ENCODE data around the gene OSBPL2. TPM values are rescaled to one million over a fixed set of nuclear protein-coding genes. Genes with fewer than 3 reads are reported as not detected.

OSBPL2 gene
- total RNA-seq, 2 experiments from 2014 or later: 52.8 to 54.4 TPM

DNA sequence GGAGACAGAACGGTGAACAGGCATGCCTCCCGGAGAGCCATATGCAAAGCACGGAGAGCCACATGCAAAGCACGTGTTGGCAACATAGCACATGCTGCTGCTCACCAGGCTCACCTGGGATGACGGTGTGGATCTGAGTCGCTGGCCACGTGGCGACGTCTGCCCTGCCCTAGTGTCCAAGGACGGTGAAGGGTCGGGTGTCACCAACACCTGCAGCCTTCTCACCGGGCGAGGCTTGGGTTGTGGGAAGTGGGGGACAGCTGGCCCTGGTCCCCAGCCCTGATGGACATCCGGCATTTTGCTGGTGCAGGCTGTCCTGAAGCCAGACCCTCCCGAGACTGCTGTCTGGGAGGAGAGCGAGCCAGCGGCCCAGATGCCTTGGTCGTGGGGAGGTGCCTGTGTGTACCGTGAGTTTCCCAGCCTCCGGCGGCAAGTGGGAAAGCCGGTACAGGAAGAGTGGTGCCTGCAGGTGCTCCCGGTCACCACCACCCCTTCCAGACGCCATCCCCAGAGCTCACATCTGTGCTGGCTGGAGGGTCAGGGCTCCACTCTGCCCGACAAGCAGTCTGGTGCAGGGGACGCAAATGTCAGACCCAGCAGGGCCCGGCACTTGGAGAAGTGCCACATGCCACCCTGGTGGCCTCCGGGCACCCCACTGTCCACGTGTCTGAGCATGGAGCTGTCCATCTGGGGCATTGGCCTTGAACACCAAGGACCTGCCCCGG is 58.6 kb downstream of the OSBPL2 start:
- ChIA-PET CTCF (interaction anchor here (1.8 kb wide), 1 partner anchor 86 kb away, joined by 5 read pairs; no protein-coding TSS in a partner anchor), POLR2A (no interaction called here)
- intact Hi-C loops (cut with DNase I, micrococcal nuclease): no loop called here
- no peaks in the 10 kb centered on the region for H3K27me3 ChIP-seq (ENCODE audit: control insufficient read depth in 1 of 2, insufficient read depth in 2 of 2, low read length in 2 of 2)
- DNase-seq: peak in 1 of 14 experiments; percentile 24
- H3K4me1 Mint-ChIP-seq (ENCODE audit: low read depth): peaks cover 3% of the 10 kb centered on the region
- no peak overlapping the region for H3K27ac ChIP-seq (ENCODE audit: low read depth in 1 of 2, low read length in 2 of 2)
- no peaks in the 10 kb centered on the region for H3K27me3 Mint-ChIP-seq
- H3K4me1 ChIP-seq (ENCODE audit: insufficient read depth, low read length): peaks cover 13% of the 10 kb centered on the region
- no peaks in the 10 kb centered on the region for H3K9me3 Mint-ChIP-seq
- TF ChIP-seq, protein P1, sequence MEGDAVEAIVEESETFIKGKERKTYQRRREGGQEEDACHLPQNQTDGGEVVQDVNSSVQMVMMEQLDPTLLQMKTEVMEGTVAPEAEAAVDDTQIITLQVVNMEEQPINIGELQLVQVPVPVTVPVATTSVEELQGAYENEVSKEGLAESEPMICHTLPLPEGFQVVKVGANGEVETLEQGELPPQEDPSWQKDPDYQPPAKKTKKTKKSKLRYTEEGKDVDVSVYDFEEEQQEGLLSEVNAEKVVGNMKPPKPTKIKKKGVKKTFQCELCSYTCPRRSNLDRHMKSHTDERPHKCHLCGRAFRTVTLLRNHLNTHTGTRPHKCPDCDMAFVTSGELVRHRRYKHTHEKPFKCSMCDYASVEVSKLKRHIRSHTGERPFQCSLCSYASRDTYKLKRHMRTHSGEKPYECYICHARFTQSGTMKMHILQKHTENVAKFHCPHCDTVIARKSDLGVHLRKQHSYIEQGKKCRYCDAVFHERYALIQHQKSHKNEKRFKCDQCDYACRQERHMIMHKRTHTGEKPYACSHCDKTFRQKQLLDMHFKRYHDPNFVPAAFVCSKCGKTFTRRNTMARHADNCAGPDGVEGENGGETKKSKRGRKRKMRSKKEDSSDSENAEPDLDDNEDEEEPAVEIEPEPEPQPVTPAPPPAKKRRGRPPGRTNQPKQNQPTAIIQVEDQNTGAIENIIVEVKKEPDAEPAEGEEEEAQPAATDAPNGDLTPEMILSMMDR (IDR thresholded peaks at IDR 0.05): no peak
- no peak overlapping the region for H3K4me3 Mint-ChIP-seq
- H3K4me3 ChIP-seq (ENCODE audit: low read length): no peak overlapping the region
- H3K36me3 ChIP-seq (ENCODE audit: insufficient read depth, low read length): peaks cover 23% of the 10 kb centered on the region
- no peak for ATAC-seq (ENCODE audit: poor library complexity)
- H3K27ac Mint-ChIP-seq: no peak overlapping the region
- no peaks in the 10 kb centered on the region for H3K9me3 ChIP-seq (ENCODE audit: control insufficient read depth in 1 of 2, insufficient read depth in 1 of 2, low read length in 2 of 2)
- H3K36me3 Mint-ChIP-seq (ENCODE audit: low read depth): peaks cover 32% of the 10 kb centered on the region

DNA sequence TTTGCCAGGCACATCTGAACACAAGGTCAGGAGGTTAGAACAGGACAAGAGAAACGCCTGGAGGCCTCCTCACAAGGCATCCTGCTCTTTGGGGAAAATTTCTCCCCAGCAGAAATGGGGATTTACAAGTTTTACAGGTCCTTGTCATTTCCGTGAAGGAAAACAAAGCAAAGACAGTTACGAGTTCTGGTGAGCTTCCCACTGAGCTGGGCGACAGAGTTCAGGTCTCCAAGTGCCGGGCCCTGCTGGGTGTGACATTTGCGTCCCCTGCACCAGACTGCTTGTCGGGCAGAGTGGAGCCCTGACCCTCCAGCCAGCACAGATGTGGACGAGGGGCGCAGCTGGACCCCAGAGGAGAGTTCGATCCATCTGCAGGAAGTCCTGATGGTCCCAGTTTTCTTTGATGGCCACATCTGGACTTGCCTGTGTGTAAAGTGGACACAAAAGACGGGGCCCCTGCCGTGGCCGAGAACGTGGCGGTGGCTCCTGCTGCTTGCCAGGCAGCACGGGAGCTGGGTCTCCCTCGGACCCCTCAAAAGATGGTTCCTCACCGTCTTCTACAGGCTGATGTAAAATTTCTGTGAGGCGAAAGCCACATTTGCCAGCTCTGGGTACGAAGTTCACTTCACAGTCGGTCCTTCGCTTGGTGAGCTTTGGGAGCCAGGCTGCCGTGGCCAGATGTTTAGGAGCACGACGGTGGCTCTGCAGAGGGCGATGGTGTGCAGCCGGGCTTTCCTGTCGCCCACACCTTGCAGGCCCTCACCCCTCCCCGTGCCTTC is 59.3 kb downstream of the OSBPL2 start:
- intact Hi-C loops (cut with DNase I, micrococcal nuclease): no loop called here
- ChIA-PET POLR2A (no interaction called here), CTCF (interaction anchor here (1.8 kb wide), 1 partner anchor 85 kb away, joined by 5 read pairs; no protein-coding TSS in a partner anchor)
- H3K9me3 Mint-ChIP-seq: no peaks in the 10 kb centered on the region
- H3K27me3 Mint-ChIP-seq: no peaks in the 10 kb centered on the region
- no peak overlapping the region for H3K27ac Mint-ChIP-seq
- H3K27me3 ChIP-seq (ENCODE audit: control insufficient read depth in 1 of 2, insufficient read depth in 2 of 2, low read length in 2 of 2): no peaks in the 10 kb centered on the region
- H3K4me1 Mint-ChIP-seq (ENCODE audit: low read depth): peaks cover 6% of the 10 kb centered on the region
- H3K36me3 Mint-ChIP-seq (ENCODE audit: low read depth): peaks cover 30% of the 10 kb centered on the region
- no peak overlapping the region for H3K4me3 Mint-ChIP-seq
- H3K4me3 ChIP-seq (ENCODE audit: low read length): no peak overlapping the region
- H3K9me3 ChIP-seq (ENCODE audit: control insufficient read depth in 1 of 2, insufficient read depth in 1 of 2, low read length in 2 of 2): no peaks in the 10 kb centered on the region
- H3K27ac ChIP-seq (ENCODE audit: low read depth in 1 of 2, low read length in 2 of 2): no peak overlapping the region
- no peak for ATAC-seq (ENCODE audit: poor library complexity)
- peaks cover 21% of the 10 kb centered on the region for H3K36me3 ChIP-seq (ENCODE audit: insufficient read depth, low read length)
- peak in 1 of 14 experiments; percentile 17 for DNase-seq
- peaks cover 13% of the 10 kb centered on the region for H3K4me1 ChIP-seq (ENCODE audit: insufficient read depth, low read length)
- TF ChIP-seq, protein P1 (IDR thresholded peaks at IDR 0.05): no peak

DNA sequence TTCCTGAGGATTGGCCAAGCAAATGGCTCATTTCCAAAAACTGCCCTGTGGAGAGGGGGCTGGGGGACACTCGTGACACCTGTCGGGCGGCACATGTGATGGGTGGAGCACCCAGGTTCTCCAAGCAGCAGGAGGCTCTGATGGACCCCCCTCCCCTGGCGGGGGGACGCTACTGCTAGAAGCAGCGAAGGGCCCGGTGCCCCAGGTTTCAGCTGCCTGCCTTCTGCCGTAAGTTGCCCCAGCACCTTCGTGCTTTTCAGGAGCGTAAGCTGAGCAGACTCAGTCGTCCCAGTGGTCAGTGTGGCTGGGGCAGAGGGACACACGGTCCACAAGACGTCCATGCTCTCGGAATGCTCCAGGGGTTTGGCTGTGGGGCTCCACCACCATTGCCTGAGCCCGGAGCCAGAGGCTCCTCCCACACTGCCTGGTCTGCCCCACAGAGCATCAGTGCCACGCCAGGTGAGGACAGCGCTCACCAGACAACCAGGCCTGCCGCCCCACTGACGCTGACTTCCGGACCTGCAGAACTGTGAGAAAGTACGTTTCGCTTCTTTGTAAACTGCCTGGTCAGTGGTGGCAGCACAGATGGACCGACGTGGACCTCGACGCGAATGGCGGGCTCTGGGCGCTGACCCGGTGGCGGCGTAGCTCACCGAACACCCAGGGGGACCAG is 60.4 kb downstream of the OSBPL2 start:
- ChIA-PET POLR2A (no interaction called here), CTCF (interaction anchor here (1.8 kb wide), 1 partner anchor 84 kb away, joined by 5 read pairs; no protein-coding TSS in a partner anchor)
- DNase-seq: peak in 1 of 14 experiments; percentile 29

More for the DNA sequence above, 60.4 kb downstream of the OSBPL2 start:
- Histone ChIP-seq H3K9me3 (ENCODE audit: control insufficient read depth in 1 of 2, insufficient read depth in 1 of 2, low read length in 2 of 2) (no peaks in the 10 kb centered on the region), H3K27ac (ENCODE audit: low read depth in 1 of 2, low read length in 2 of 2) (no peak overlapping the region), H3K36me3 (ENCODE audit: insufficient read depth, low read length) (peaks cover 18% of the 10 kb centered on the region), H3K27me3 (ENCODE audit: control insufficient read depth in 1 of 2, insufficient read depth in 2 of 2, low read length in 2 of 2) (no peaks in the 10 kb centered on the region), H3K4me3 (ENCODE audit: low read length) (no peak overlapping the region), H3K4me1 (ENCODE audit: insufficient read depth, low read length) (peaks cover 18% of the 10 kb centered on the region)
- no peaks in the 10 kb centered on the region for H3K27me3 Mint-ChIP-seq
- intact Hi-C loops (cut with DNase I, micrococcal nuclease): no loop called here
- peaks cover 24% of the 10 kb centered on the region for H3K36me3 Mint-ChIP-seq (ENCODE audit: low read depth)
- H3K4me1 Mint-ChIP-seq (ENCODE audit: low read depth): peaks cover 9% of the 10 kb centered on the region
- H3K9me3 Mint-ChIP-seq: no peaks in the 10 kb centered on the region
- no peak for ATAC-seq (ENCODE audit: poor library complexity)
- no peak overlapping the region for H3K4me3 Mint-ChIP-seq
- TF ChIP-seq, protein P1 (IDR thresholded peaks at IDR 0.05): no peak
- H3K27ac Mint-ChIP-seq: no peak overlapping the region
